NCI-H69 (cell line): ENCODE measurements around the gene ATP5ME.
"Not testable (repeated sequence)": the region's sequence is repeated elsewhere in the genome, so short reads cannot be mapped to it uniquely, and the experiment has no call there.

Experiments
- DNase-seq: peaks from one replicate; lab custom pipeline; 2025; lab: John Stamatoyannopoulos, UW

ATP5ME gene

DNA sequence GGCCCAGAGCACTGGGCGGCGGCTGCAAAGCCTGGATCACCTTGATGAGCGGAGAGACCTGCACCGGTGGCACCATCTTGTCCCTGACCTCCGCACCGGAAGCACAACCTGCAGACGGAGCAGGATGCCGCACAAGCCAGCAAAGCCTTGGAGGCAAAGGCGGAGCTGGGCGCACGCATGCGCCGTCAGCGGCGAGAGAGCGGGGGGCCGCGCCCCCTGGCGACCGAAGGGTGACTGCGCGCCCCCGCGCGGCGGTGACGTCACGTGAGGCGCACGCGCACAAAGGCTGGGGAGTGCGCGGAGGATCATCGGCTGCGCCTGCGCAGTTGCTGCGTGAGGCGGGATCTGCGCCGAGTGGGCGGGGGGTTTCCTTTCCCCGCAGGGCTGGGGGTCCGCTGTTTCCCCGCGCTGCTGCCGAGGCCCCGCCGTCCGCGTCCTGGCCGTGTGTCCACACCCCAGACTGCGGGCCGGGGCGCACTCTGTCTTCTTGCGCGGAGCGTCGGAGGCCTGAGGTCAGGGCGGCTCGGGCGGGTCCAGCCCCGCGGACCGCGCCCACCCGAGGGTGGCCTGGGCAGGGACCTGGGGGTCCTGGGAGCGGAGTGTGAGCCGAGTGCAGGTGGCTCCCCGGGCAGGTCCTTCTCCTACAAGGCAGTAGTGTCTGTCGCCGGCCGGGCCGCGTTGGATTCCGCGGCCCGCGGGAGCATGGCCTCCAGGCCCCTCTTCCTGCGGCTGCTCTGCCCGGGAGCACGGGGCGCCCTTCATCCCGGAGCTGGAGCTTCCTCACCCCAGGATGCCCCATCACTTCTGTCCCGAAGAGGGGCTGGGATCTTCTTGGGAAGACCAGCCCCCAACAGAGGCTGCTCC, at the start of gene ATP5ME, which contains the start of gene MYL5:
TSS of gene ATP5ME (minus strand) at position 105 of the 864 bp plus-strand sequence. CDS start at position 76, 29 bp downstream.
TSS of gene MYL5 (plus strand) at position 371 of the 864 bp plus-strand sequence. CDS start 3,485 bp downstream, outside the sequence.
- DNase-seq = peak; percentile 92

GRCh38 chr4:722851-723360, 48.8 kb upstream of the ATP5ME start:
- no peak for DNase-seq

DNA sequence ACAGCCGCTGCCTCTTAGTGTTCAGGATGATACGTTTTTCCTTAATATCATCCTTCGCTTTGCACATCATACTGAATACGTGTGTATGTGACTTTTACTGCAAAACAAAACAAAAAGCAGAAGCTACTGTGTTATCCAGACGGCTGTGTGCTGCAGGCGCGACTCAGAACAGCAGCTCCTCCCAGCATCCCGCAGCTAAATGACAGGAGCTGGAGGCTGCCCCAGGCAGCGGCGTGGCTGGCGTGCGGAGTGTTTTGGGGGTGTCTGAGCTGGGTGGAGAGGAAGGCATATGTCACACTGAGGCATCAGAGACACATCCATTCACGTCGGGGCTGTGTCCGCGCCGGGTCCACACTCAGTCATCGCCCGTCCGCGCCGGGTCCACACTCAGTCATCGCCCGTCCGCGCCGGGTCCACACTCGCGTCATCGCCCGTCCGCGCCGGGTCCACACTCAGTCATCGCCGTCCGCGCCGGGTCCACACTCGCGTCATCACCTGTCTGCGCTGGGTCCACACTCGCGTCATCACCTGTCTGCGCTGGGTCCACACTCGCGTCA, 48.2 kb upstream of the ATP5ME start:
- DNase-seq = no peak

DNA sequence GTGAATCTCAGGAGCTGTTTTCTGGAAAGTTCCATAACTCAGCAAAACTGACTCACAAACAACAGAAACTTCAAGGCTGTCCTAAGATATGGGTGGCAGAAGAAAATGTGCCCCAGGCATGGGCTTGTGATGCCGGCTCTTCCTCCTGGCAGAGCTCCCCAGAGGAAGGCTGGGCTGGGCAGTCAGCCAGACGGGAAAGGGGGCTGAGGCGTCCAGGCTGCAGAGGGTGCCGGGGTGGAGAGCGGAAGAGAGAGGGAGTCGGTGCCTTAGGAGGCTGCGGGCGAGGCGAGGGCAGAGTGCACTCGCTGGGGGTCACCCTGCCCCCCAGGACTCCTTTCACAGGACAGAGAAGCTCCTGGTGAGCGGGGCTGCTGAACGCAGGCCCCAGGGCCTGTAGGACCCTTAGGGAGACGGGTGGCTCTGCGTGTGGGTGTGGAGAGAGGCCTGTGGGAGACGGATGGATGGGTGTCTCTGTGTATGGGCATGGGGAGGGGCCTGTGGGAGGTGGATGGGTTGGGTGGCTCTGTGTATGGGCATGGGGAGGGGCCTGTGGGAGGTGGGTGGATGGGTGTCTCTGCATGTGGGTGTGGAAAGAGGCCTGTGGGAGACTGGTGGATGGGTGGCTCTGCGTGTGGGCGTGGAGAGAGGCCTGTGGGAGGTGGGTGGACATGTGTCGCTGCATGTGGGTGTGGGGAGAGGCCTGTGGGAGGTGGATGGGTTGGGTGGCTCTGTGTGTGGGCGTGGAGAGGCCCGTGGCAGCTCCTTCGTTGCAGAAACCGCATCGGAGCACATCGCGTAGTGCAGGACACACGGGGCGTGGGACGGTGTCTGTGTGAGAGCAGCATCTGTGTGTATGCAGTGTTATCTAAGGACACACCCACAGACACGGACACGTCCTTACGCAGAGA, 47.4 kb upstream of the ATP5ME start:
- no peak for DNase-seq

- DNase-seq = no peak
Observed at GRCh38 chr4:720111-720860, 46.2 kb upstream of the ATP5ME start.

- DNase-seq = no peak
Observed at GRCh38 chr4:718460-718859, 44.4 kb upstream of the ATP5ME start.

DNA sequence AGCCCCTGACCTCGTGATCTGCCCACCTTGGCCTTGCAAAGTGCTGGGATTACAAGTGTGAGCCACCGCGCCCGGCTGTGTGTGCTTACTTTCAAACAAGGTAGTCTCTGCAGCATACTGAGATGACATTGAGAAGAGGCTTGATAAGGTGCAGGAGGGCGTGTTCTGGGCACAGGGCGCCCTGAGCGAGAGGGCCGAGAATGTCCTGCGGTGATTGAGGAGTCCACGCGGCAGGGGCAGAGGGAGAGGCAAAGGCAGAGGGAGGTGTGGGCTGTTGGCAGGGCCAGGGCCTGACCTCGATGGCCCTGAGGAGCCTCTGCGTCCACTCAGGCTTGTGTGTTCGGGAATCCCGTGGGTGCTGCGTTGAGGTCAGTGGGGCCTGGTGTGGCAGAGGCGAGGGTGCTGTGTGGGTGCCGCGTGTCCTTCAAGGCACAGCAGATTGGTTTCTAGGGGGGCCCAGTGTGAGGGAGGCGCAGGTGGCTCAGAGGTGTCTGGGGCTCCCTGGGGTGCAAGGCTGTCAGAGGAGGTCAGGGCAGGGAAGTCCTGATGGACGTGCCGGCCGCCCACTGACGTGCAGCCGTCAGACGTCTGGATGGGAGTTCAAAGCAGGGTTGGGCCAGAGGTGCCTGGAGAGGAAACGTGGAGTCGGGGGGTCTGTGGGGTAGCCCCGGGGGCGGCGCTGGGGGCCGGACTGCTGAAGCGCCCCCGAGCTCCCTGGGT, 43.7 kb upstream of the ATP5ME start:
- no peak for DNase-seq

DNA sequence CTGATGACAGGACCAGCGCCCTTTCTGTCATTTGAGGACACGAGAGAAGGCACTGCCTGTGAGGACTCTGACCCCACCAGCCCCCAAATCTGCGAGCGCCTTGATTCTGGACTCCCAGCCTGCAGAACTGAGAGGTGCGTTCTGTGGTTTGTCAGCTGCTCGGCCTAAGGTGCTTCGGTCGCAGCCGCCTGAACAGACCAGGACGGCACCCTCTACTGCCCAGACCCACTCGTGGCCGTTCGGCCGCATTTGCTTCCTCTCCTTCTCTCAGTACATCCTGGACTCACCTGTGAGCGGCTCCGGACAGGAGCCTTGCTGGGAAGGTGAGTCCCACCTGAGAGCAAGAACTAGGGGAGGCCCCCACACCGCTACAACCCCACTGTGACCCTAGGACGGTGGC, 40.0 kb upstream of the ATP5ME start:
- DNase-seq = no peak

- no peak for DNase-seq
Observed at GRCh38 chr4:712916-713632, 39.0 kb upstream of the ATP5ME start.

DNA sequence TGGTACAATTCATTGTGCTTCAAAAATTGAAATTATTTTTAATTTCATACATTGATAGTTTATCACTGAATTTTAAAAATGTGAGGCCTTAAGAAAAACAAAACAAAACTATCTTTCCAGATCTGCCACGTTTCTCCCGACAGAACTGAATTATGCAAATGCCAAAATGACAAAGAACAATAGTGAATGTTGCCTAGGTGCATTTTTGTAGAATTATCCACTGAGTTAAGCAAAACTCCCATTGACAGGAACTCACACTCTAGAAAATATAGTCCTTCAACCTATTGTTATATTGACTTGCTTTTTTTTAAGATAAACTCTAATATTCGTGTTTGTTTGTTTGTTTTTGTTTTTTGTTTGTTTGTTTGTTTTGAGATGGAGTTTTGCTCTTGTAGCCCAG, 38.0 kb upstream of the ATP5ME start:
- no peak for DNase-seq

DNA sequence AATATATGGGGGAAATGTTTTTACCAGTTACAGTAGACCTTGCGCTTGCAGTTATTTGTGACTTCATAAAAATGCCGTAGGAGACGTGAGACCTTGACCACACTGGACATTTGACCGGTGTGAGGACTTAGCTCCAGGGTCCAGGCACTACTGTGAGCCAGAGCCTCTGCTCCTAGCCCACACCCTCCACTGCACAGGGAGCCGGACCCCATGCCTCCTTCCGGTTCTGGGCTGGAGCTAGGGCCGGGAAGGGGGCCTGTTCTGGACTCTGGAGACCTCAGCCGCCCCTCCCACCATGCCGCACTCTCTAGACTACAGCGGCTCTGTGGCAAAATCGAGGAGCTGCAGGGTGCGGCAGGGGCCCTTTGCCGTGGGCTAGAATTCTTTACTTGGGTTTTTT, 36.8 kb upstream of the ATP5ME start:
- DNase-seq = no peak

- DNase-seq = no peak
Observed at GRCh38 chr4:710116-710515, 36.0 kb upstream of the ATP5ME start.

- DNase-seq = no peak
Observed at GRCh38 chr4:709348-709747, 35.3 kb upstream of the ATP5ME start.

DNA sequence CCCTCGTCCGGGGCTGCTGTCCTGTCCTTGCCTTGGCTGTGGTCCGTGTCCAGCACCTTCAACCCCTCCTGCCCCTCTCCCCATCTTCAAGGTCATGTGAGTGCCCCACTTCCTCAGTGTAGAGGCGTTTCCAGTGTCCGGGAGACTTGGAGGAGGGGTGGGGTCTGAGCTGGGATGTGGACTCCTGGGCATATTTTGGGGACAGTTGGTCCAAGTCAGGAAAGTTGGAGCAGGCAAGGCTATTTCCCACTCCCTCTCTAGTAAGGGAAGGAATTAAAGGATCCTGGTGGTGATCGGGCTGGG, 34.5 kb upstream of the ATP5ME start:
- no peak for DNase-seq

DNA sequence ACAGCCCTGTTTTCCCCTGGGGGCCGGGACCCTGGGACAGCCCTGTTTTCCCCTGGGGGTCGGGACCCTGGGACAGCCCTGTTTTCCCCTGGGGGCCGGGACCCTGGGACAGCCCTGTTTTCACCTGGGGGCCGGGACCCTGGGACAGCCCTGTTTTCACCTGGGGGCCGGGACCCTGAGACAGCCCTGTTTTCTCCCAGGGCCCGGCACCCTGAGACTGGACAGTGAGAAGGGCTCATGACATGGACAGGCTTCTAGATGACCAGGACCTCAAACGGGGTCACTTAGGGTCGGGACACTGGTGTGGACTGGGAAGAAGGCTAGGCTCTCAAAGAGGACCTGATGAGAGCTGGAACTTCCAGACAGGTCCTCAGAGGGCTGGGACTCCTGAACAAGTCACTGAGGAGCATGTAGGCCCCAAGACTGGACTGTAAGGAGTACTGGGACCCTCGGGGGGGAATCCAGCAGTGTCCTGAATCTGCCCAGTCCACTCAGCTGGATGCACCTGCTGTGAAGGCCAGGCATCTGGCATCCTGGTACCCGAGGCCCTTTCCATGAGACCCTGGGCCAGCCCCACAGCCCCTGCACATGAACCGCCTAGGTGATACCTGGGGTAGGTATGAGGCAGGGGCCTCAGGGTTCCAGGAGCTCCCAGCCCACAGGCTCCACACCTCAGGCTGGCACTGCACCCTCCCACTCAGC, 34.0 kb upstream of the ATP5ME start:
- DNase-seq = no peak

GRCh38 chr4:706834-707598, 32.9 kb upstream of the ATP5ME start:
- DNase-seq = no peak

GRCh38 chr4:706083-706633, 32.1 kb upstream of the ATP5ME start:
- not testable (repeated sequence) for DNase-seq

DNA sequence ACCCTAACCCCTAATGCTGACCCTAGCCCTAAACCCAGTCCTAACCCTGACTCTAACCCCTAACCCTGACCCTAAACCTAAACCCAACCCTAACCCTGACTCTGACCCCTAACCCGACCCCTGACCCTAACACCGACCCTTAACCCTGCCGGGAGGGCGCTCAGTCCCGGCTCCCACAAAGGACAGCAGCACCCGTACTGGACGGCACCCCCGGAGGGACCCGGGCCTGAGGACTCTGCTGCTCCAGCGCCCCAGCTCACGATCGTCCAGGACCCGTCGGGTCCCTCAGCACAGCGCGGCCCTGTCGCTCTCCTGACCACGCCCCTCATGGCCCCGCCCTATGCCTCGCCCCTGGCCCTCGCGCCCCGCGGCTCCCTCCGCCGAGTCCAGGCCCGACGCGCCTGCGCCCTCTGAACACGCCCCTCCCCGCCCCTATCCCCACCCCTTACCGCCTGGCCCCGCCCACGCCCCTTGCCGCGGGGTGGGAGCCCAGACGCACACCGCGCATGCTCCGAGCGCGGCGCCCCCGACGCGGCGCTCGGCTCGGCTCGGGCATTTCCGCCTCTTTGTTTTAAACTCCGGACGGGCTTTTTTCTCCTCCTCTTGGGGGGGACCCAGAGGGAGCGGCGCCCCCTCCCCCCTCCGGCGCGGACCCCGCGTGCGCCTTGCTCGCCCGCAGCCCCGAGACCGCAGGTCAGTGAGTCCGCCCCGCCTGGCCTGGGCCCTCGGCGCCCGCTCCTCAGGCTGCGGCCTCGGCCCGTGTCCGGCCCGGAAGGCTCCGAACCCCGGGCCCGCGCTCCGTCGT, 31.4 kb upstream of the ATP5ME start, which contains the start of gene PCGF3:
TSS of gene PCGF3 (plus strand) at position 555 of the 805 bp plus-strand sequence. CDS start 27,849 bp downstream, outside the sequence.
- peak; percentile 92 for DNase-seq
